ENCODE measurements around the gene AMPH.

- TF ChIP-seq FOXK2 (IDR thresholded peaks at IDR 0.05) (no peak), SP1 (IDR thresholded peaks at IDR 0.05) (no peak), ELF4 (IDR thresholded peaks at IDR 0.05) (no peak), SUZ12 (IDR thresholded peaks at IDR 0.05) (no peak), ZNF384 (IDR thresholded peaks at IDR 0.05) (no peak), NFRKB (IDR thresholded peaks at IDR 0.05) (no peak)
These were observed 30.4 kb downstream of the AMPH start for GRCh38 chr7:38600741-38601140.

Measured in HEK293T (cell line).